SK-N-SH (cell line): Measurements from ENCODE around the gene NSMCE4A. TPM values are rescaled to one million over a fixed set of nuclear protein-coding genes. Genes with fewer than 3 reads are reported as not detected.
A peak's percentile ranks its signal among the peaks of the same experiment; 100 is the strongest.

Experiments used
- CTCF ChIA-PET: fragments of 300-600, 350-600 bp; formaldehyde crosslinking; extraction: SDS; loops from one replicate; lab custom pipeline; 2021; lab: Yijun Ruan, JAX
- POLR2A ChIA-PET: fragments of 350-600 bp; sonication (Branson Sonifier 250); formaldehyde crosslinking; extraction: SDS; loops from one replicate; lab custom pipeline; 2020; ENCODE audit warnings: antibody characterized with exemption, inconsistent platforms; lab: Yijun Ruan, JAX
- DNase-seq: peaks from one replicate; pipeline ENCODE4 v3.0.0; 2012
- H2AFZ ChIP-seq: fragments of 200-600 bp; sonication (generic); 2 replicates; pipeline ENCODE4 v1.8.1; 2016; ENCODE audit warnings: antibody characterized with exemption, mild to moderate bottlenecking, low read depth
- H3F3A ChIP-seq: fragments of 200-600 bp; sonication (generic); replicated peaks from 2 replicates; pipeline ENCODE3; 2016; ENCODE audit warnings: antibody characterized with exemption, mild to moderate bottlenecking; ENCODE audit not compliant: insufficient read depth
- H3K27ac ChIP-seq, 2 experiments: fragments of 200-500 bp in 1 of 2; fragments of 200-600 bp in 1 of 2; sonication (Bioruptor generic) in 1 of 2; sonication (generic), shearing (Covaris generic) in 1 of 2; 2 replicates each; pipeline versions ENCODE4 v1.5.1 to v1.6.1; 2014 to 2016; ENCODE audit warnings: low read depth in 2 of 2, inconsistent platforms in 1 of 2, low read length in 1 of 2, mild to moderate bottlenecking in 1 of 2, mixed read lengths in 1 of 2
- H3K27me3 ChIP-seq: fragments of 200-600 bp; sonication (generic), shearing (Covaris generic); 2 replicates; pipeline ENCODE4 v1.6.1; 2016; ENCODE audit warnings: mixed run types; ENCODE audit not compliant: insufficient read depth
- H3K36me3 ChIP-seq, 2 experiments: fragments of 200-500 bp in 1 of 2; fragments of 200-600 bp in 1 of 2; sonication (Bioruptor generic) in 1 of 2; sonication (generic) in 1 of 2; replicated peaks in 1 of 2; 2 replicates each; pipeline versions ENCODE3 to v1.5.1; 2014 to 2016; ENCODE audit warnings: low read length in 1 of 2, mild to moderate bottlenecking in 1 of 2; ENCODE audit not compliant: insufficient read depth in 2 of 2, control insufficient read depth in 1 of 2
- H3K4me1 ChIP-seq, 2 experiments: fragments of 200-500 bp in 1 of 2; fragments of 200-600 bp in 1 of 2; sonication (Bioruptor generic) in 1 of 2; sonication (generic), shearing (Covaris generic) in 1 of 2; 2 replicates each; pipeline versions ENCODE4 v1.5.1 to v1.6.1; 2014 to 2016; ENCODE audit warnings: low read depth in 1 of 2, low read length in 1 of 2, mixed run types in 1 of 2; ENCODE audit not compliant: insufficient read depth in 2 of 2, control insufficient read depth in 1 of 2
- H3K4me2 ChIP-seq: fragments of 200-600 bp; sonication (generic), shearing (Covaris generic); 2 replicates; pipeline ENCODE4 v1.6.1; 2017; ENCODE audit warnings: mixed run types
- H3K4me3 ChIP-seq, 2 experiments: fragments of 200-500 bp in 1 of 2; fragments of 200-600 bp in 1 of 2; sonication (Bioruptor generic) in 1 of 2; sonication (generic), shearing (Covaris generic) in 1 of 2; 2 replicates each; pipeline versions ENCODE4 v1.5.1 to v1.8.1; 2014 to 2016; ENCODE audit warnings: low read depth in 2 of 2, inconsistent platforms in 1 of 2, low read length in 1 of 2, mild to moderate bottlenecking in 1 of 2, mixed read lengths in 1 of 2, moderate library complexity in 1 of 2
- H3K79me2 ChIP-seq: fragments of 200-600 bp; sonication (generic); 2 replicates; pipeline ENCODE4 v1.8.1; 2017; ENCODE audit warnings: mild to moderate bottlenecking; ENCODE audit not compliant: insufficient read depth
- H3K9ac ChIP-seq: fragments of 200-600 bp; sonication (generic); 2 replicates; pipeline ENCODE4 v1.6.1; 2017; ENCODE audit warnings: mixed run types
- H3K9me2 ChIP-seq: fragments of 200-600 bp; sonication (generic); 2 replicates; pipeline ENCODE4 v1.6.1; 2017; ENCODE audit warnings: mixed run types
- H3K9me3 ChIP-seq: fragments of 200-600 bp; sonication (generic); 2 replicates; pipeline ENCODE4 v1.6.1; 2017; ENCODE audit warnings: mixed run types, mild to moderate bottlenecking, moderate library complexity
- H4K20me1 ChIP-seq: fragments of 200-600 bp; sonication (generic); 2 replicates; pipeline ENCODE4 v1.6.1; 2017; ENCODE audit warnings: mild to moderate bottlenecking, mixed run types; ENCODE audit not compliant: insufficient read depth
- CHD2 ChIP-seq: fragments of 150-350 bp; IDR thresholded peaks from 2 replicates; pipeline ENCODE4 v1.6.1; 2018; ENCODE audit warnings: low read length; ENCODE audit not compliant: partially characterized antibody
- CTCF ChIP-seq: fragments of 200-600 bp; sonication (generic); IDR thresholded peaks from 2 replicates; pipeline ENCODE4 v1.6.1; 2017; ENCODE audit warnings: antibody characterized with exemption, mild to moderate bottlenecking, moderate library complexity
- ELF1 ChIP-seq: IDR thresholded peaks from 2 replicates; pipeline ENCODE4 v1.4.0; 2012
- EP300 ChIP-seq, 2 experiments: IDR thresholded peaks; 2 replicates each; pipeline versions ENCODE4 v1.4.0 to v1.6.1; 2012; ENCODE audit warnings: borderline replicate concordance in 1 of 2, low read depth in 1 of 2, low read length in 1 of 2
- EZH2phosphoT487 ChIP-seq: fragments of 200-600 bp; sonication (generic); IDR thresholded peaks from 2 replicates; pipeline ENCODE4 v1.6.1; 2017; ENCODE audit warnings: low read depth, mixed run types, mild to moderate bottlenecking, antibody characterized with exemption, moderate library complexity, borderline replicate concordance
- FOSL2 ChIP-seq: IDR thresholded peaks from 2 replicates; pipeline ENCODE4 v1.4.0; 2012; ENCODE audit warnings: low read depth, mild to moderate bottlenecking, moderate library complexity, borderline replicate concordance
- FOXM1 ChIP-seq: IDR thresholded peaks from 2 replicates; pipeline ENCODE4 v1.4.0; 2012; ENCODE audit warnings: low read depth, mild to moderate bottlenecking
- GABPA ChIP-seq: IDR thresholded peaks from 2 replicates; pipeline ENCODE4 v1.4.0; 2012; ENCODE audit warnings: low read depth, mild to moderate bottlenecking
- GATA2 ChIP-seq: sonication (generic); formaldehyde crosslinking; IDR thresholded peaks from 2 replicates; pipeline ENCODE4 v1.5.0; 2020; ENCODE audit warnings: mild to moderate bottlenecking, missing genetic modification reagents
- IRF3 ChIP-seq: fragments of 150-350 bp; IDR thresholded peaks from 2 replicates; pipeline ENCODE4 v1.6.1; 2016; ENCODE audit warnings: mild to moderate bottlenecking, low read depth, low read length
- MEF2A ChIP-seq: IDR thresholded peaks from 2 replicates; pipeline ENCODE4 v1.4.0; 2012; ENCODE audit warnings: low read depth, borderline replicate concordance
- MXI1 ChIP-seq: IDR thresholded peaks from 2 replicates; pipeline ENCODE4 v1.6.1; 2012; ENCODE audit warnings: mild to moderate bottlenecking, low read depth, low read length, improper control_type of control experiment
- NFIC ChIP-seq: IDR thresholded peaks from 2 replicates; pipeline ENCODE4 v1.4.0; 2012; ENCODE audit warnings: borderline replicate concordance
- PBX3 ChIP-seq: IDR thresholded peaks from 2 replicates; pipeline ENCODE4; 2012
- POLR2AphosphoS5 ChIP-seq: IDR thresholded peaks from 2 replicates; pipeline ENCODE4 v1.6.1; 2012; ENCODE audit warnings: low read depth, low read length
- RAD21 ChIP-seq: IDR thresholded peaks from 2 replicates; pipeline ENCODE4 v1.6.1; 2012; ENCODE audit warnings: mild to moderate bottlenecking, low read length
- RFX5 ChIP-seq: IDR thresholded peaks from 2 replicates; pipeline ENCODE4 v1.6.1; 2012; ENCODE audit warnings: mild to moderate bottlenecking, improper control_type of control experiment, low read length
- RXRA ChIP-seq: IDR thresholded peaks from 2 replicates; pipeline ENCODE4 v1.4.0; 2012; ENCODE audit warnings: low read depth, mild to moderate bottlenecking, borderline replicate concordance
- SIN3A ChIP-seq: IDR thresholded peaks from 2 replicates; pipeline ENCODE4 v1.6.1; 2012; ENCODE audit warnings: low read depth, mild to moderate bottlenecking, low read length, moderate library complexity, borderline replicate concordance
- TAF1 ChIP-seq: IDR thresholded peaks from 2 replicates; pipeline ENCODE4 v1.6.1; 2012; ENCODE audit warnings: low read depth, mild to moderate bottlenecking, low read length, moderate library complexity, borderline replicate concordance
- TCF12 ChIP-seq: IDR thresholded peaks from 2 replicates; pipeline ENCODE4 v1.4.0; 2012
- YY1 ChIP-seq: IDR thresholded peaks from 2 replicates; pipeline ENCODE4 v1.4.0; 2012; ENCODE audit warnings: low read depth, mild to moderate bottlenecking
- WGBS: methylation state at CpG from one replicate; pipeline ENCODE4 v1.1.6; 2017; ENCODE audit warnings: low lambda C conversion rate; 5-methylcytosine and 5-hydroxymethylcytosine counted together
- polyA plus RNA-seq, 3 experiments: library from polyadenylated mRNA; depleted of rRNA; stranded (reverse); fragments of >200 nt; gene quantifications; 2 replicates each; pipeline ENCODE4 v1.2.3, GENCODE V29; 2012
- TF ChIP-seq, protein P1 (sequence below): IDR thresholded peaks from 2 replicates; pipeline ENCODE4 v1.4.0; 2012; ENCODE audit warnings: low read depth, borderline replicate concordance
- TF ChIP-seq, protein P2 (sequence below): IDR thresholded peaks from 2 replicates; pipeline ENCODE4 v1.4.0; 2012; ENCODE audit warnings: low read depth

Gene NSMCE4A
- polyA plus RNA-seq, 1 of the 3 experiments (the other 2 are of a cell fraction) = 28.5 TPM

DNA sequence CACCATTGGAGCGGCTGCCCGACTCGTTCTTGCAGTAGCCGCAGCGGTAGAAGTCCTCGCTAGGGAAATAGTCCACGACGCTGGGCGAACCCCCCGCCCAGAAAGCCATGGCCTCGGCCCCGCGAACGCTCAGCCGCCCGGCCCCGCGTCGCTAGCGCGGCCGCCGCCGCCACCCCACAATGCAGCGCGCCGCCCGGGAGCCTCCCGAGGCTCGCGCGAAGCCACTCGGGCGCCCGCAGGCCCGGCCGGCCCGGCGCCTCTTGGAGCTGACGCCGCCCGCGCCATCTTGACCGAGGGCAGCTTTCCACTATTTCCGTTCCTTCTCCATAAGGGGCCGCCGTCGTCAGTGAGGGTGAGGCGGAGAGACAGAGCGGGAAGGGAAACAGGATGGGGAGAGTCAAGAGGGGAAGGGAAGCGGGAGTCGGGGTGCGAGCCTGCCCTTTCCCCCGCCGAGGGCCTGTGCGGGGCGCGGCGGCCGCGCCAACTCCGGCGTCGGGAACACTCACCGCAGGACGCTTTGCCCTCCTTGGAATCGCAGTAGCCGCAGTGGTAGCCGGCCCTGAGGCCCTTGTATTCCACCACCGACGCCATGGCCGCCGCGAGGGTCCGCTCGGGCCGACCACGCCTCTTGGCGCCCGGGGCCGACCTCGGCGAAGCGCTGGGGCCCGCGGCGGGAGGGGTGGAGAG is 47.0 kb downstream of the NSMCE4A start, which contains the start of gene ATE1 (continued):
- TF ChIP-seq, protein P1, sequence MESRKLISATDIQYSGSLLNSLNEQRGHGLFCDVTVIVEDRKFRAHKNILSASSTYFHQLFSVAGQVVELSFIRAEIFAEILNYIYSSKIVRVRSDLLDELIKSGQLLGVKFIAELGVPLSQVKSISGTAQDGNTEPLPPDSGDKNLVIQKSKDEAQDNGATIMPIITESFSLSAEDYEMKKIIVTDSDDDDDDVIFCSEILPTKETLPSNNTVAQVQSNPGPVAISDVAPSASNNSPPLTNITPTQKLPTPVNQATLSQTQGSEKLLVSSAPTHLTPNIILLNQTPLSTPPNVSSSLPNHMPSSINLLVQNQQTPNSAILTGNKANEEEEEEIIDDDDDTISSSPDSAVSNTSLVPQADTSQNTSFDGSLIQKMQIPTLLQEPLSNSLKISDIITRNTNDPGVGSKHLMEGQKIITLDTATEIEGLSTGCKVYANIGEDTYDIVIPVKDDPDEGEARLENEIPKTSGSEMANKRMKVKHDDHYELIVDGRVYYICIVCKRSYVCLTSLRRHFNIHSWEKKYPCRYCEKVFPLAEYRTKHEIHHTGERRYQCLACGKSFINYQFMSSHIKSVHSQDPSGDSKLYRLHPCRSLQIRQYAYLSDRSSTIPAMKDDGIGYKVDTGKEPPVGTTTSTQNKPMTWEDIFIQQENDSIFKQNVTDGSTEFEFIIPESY = peak; percentile 93
- TF ChIP-seq ELF1 (peak; percentile 56; the same call in 1 of the 2 replicates), FOXM1 (no peak), RFX5 (no peak), SIN3A (peak; percentile 71; the same call in 1 of the 2 replicates), RXRA (no peak), RAD21 (no peak; the same call in 1 of the 2 replicates)
- TF ChIP-seq, all 33 proteins: peak for 13

- Histone ChIP-seq H4K20me1 (no peaks in the 10 kb centered on the region), H3F3A (peaks cover 12% of the 10 kb centered on the region), H3K9me2 (no peaks in the 10 kb centered on the region), H3K9me3 (no peaks in the 10 kb centered on the region), H3K4me3 (peak overlapping the region; percentile 76 to 92), H3K4me2 (peak overlapping the region; percentile 92), H3K4me1 (peaks cover 0 to 10% of the 10 kb centered on the region in 2 experiments; a peak in 2 of 4 replicates), H3K27ac (peak overlapping the region; percentile 88 to 98), H3K36me3 (peaks cover 0 to 4% of the 10 kb centered on the region in 2 experiments), H2AFZ (peak overlapping the region; percentile 82), H3K79me2 (peaks cover 61% of the 10 kb centered on the region), H3K27me3 (no peaks in the 10 kb centered on the region), H3K9ac (peak overlapping the region; percentile 97)
- TF ChIP-seq CTCF = no peak
- TF ChIP-seq FOSL2 = no peak
- TF ChIP-seq TAF1 = peak; percentile 45; the same call in 1 of the 2 replicates
- TF ChIP-seq SIN3A = no peak
- no peak for TF ChIP-seq EP300 (IDR thresholded peaks at IDR 0.05; ENCODE audit: borderline replicate concordance in 1 of 2, low read depth in 1 of 2, low read length in 1 of 2)
- TF ChIP-seq NFIC = no peak
- no peak for TF ChIP-seq TCF12
- no peak for TF ChIP-seq RAD21
- no peak for TF ChIP-seq GATA2 (CRISPR knock-in tag)
- no peak for TF ChIP-seq MEF2A
- peak; percentile 47; the same call in 1 of the 2 replicates for TF ChIP-seq MXI1
- TF ChIP-seq RFX5 = no peak
- TF ChIP-seq GABPA = no peak
- TF ChIP-seq POLR2AphosphoS5 = peak; percentile 26; the same call in 1 of the 2 replicates
- no peak for TF ChIP-seq YY1
- TF ChIP-seq, protein P2, sequence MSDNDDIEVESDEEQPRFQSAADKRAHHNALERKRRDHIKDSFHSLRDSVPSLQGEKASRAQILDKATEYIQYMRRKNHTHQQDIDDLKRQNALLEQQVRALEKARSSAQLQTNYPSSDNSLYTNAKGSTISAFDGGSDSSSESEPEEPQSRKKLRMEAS = peak; percentile 38; the same call in 1 of the 2 replicates
- no peak for TF ChIP-seq EZH2phosphoT487
- TF ChIP-seq PBX3 = no peak
- TF ChIP-seq CHD2 = no peak
- no peak for TF ChIP-seq IRF3
- ChIA-PET CTCF (interaction anchor here (1.0 to 2.1 kb wide), 2 partner anchors 9 to 27 kb away, joined by 3 to 7 read pairs; no protein-coding TSS in a partner anchor), POLR2A (interaction anchor here (0.6 to 1.4 kb wide), 11 partner anchors 16 to 237 kb away, joined by 3 to 11 read pairs (median 4); partner anchors contain the start of gene NSMCE4A)
- DNase-seq = peak; percentile 83
- WGBS = under 1% methylated on average over 15 of the region's 48 CpGs
Measured at GRCh38 chr10:121927318-121927840, 47.6 kb downstream of the NSMCE4A start.
